ENCODE data around the gene WIPF2. TPM values are rescaled to one million over a fixed set of nuclear protein-coding genes. Genes with fewer than 3 reads are reported as not detected.

Gene WIPF2
- total and polyA plus RNA-seq, 2 experiments from 2014 or later = 9.2 TPM

DNA sequence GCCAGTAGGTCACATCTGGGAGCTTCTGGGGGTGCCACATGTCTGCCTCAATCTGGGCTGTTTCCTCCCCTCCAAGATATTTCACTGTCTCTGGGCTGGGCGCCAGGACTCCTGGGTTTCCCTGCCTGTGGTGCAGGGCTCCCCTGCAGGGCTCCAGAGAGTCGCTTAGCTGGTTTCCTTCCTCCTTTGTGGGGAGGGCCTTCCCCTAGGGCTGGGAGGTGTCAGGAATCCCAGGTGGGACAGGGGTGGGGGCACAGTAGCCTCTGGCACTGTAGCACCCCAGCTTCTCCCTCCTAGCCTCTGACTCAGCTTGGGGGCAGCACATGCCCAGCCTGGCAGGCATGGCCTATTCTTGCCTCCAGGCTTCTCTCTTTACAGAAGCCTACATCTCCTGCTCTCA is 92.5 kb downstream of the WIPF2 start:
- peaks cover 60% of the 10 kb centered on the region for H3K4me1 Mint-ChIP-seq
- no peak overlapping the region for H2AFZ ChIP-seq
- H3K4me2 ChIP-seq = no peak overlapping the region
- no peaks in the 10 kb centered on the region; the same call in 2 of the 3 replicates for H3K36me3 Mint-ChIP-seq (ENCODE audit: low read depth)
- TF ChIP-seq JUNB (IDR thresholded peaks at IDR 0.05; ENCODE audit: unreplicated experiment) = no peak
- TF ChIP-seq, protein P1, sequence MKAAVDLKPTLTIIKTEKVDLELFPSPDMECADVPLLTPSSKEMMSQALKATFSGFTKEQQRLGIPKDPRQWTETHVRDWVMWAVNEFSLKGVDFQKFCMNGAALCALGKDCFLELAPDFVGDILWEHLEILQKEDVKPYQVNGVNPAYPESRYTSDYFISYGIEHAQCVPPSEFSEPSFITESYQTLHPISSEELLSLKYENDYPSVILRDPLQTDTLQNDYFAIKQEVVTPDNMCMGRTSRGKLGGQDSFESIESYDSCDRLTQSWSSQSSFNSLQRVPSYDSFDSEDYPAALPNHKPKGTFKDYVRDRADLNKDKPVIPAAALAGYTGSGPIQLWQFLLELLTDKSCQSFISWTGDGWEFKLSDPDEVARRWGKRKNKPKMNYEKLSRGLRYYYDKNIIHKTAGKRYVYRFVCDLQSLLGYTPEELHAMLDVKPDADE (IDR thresholded peaks at IDR 0.05) = no peak
- TF ChIP-seq ZNF114 (CRISPR knock-in tag; IDR thresholded peaks at IDR 0.05) = no peak
- no peak for TF ChIP-seq ZNF331 (CRISPR knock-in tag; IDR thresholded peaks at IDR 0.05; ENCODE audit: low read depth)
- TF ChIP-seq STAT1 (IDR thresholded peaks at IDR 0.05; ENCODE audit: unreplicated experiment) = no peak
- TF ChIP-seq CREB1 (CRISPR knock-in tag; IDR thresholded peaks at IDR 0.05; ENCODE audit: low read depth) = no peak
- TF ChIP-seq, protein P2, sequence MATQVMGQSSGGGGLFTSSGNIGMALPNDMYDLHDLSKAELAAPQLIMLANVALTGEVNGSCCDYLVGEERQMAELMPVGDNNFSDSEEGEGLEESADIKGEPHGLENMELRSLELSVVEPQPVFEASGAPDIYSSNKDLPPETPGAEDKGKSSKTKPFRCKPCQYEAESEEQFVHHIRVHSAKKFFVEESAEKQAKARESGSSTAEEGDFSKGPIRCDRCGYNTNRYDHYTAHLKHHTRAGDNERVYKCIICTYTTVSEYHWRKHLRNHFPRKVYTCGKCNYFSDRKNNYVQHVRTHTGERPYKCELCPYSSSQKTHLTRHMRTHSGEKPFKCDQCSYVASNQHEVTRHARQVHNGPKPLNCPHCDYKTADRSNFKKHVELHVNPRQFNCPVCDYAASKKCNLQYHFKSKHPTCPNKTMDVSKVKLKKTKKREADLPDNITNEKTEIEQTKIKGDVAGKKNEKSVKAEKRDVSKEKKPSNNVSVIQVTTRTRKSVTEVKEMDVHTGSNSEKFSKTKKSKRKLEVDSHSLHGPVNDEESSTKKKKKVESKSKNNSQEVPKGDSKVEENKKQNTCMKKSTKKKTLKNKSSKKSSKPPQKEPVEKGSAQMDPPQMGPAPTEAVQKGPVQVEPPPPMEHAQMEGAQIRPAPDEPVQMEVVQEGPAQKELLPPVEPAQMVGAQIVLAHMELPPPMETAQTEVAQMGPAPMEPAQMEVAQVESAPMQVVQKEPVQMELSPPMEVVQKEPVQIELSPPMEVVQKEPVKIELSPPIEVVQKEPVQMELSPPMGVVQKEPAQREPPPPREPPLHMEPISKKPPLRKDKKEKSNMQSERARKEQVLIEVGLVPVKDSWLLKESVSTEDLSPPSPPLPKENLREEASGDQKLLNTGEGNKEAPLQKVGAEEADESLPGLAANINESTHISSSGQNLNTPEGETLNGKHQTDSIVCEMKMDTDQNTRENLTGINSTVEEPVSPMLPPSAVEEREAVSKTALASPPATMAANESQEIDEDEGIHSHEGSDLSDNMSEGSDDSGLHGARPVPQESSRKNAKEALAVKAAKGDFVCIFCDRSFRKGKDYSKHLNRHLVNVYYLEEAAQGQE (IDR thresholded peaks at IDR 0.05; ENCODE audit: unreplicated experiment) = no peak
- TF ChIP-seq NANOG (IDR thresholded peaks at IDR 0.05; ENCODE audit: borderline replicate concordance) = no peak
- no peak for TF ChIP-seq POLR2AphosphoS5 (IDR thresholded peaks at IDR 0.05; ENCODE audit: low read depth)
- TF ChIP-seq, protein P3, sequence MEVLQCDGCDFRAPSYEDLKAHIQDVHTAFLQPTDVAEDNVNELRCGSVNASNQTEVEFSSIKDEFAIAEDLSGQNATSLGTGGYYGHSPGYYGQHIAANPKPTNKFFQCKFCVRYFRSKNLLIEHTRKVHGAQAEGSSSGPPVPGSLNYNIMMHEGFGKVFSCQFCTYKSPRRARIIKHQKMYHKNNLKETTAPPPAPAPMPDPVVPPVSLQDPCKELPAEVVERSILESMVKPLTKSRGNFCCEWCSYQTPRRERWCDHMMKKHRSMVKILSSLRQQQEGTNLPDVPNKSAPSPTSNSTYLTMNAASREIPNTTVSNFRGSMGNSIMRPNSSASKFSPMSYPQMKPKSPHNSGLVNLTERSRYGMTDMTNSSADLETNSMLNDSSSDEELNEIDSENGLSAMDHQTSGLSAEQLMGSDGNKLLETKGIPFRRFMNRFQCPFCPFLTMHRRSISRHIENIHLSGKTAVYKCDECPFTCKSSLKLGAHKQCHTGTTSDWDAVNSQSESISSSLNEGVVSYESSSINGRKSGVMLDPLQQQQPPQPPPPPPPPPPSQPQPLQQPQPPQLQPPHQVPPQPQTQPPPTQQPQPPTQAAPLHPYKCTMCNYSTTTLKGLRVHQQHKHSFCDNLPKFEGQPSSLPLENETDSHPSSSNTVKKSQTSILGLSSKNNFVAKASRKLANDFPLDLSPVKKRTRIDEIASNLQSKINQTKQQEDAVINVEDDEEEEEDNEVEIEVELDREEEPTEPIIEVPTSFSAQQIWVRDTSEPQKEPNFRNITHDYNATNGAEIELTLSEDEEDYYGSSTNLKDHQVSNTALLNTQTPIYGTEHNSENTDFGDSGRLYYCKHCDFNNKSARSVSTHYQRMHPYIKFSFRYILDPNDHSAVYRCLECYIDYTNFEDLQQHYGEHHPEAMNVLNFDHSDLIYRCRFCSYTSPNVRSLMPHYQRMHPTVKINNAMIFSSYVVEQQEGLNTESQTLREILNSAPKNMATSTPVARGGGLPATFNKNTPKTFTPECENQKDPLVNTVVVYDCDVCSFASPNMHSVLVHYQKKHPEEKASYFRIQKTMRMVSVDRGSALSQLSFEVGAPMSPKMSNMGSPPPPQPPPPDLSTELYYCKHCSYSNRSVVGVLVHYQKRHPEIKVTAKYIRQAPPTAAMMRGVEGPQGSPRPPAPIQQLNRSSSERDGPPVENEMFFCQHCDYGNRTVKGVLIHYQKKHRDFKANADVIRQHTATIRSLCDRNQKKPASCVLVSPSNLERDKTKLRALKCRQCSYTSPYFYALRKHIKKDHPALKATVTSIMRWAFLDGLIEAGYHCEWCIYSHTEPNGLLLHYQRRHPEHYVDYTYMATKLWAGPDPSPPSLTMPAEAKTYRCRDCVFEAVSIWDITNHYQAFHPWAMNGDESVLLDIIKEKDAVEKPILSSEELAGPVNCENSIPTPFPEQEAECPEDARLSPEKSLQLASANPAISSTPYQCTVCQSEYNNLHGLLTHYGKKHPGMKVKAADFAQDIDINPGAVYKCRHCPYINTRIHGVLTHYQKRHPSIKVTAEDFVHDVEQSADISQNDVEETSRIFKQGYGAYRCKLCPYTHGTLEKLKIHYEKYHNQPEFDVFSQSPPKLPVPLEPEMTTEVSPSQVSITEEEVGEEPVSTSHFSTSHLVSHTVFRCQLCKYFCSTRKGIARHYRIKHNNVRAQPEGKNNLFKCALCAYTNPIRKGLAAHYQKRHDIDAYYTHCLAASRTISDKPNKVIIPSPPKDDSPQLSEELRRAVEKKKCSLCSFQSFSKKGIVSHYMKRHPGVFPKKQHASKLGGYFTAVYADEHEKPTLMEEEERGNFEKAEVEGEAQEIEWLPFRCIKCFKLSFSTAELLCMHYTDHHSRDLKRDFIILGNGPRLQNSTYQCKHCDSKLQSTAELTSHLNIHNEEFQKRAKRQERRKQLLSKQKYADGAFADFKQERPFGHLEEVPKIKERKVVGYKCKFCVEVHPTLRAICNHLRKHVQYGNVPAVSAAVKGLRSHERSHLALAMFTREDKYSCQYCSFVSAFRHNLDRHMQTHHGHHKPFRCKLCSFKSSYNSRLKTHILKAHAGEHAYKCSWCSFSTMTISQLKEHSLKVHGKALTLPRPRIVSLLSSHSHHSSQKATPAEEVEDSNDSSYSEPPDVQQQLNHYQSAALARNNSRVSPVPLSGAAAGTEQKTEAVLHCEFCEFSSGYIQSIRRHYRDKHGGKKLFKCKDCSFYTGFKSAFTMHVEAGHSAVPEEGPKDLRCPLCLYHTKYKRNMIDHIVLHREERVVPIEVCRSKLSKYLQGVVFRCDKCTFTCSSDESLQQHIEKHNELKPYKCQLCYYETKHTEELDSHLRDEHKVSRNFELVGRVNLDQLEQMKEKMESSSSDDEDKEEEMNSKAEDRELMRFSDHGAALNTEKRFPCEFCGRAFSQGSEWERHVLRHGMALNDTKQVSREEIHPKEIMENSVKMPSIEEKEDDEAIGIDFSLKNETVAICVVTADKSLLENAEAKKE (CRISPR knock-in tag; IDR thresholded peaks at IDR 0.05) = no peak
- TF ChIP-seq, protein P4, sequence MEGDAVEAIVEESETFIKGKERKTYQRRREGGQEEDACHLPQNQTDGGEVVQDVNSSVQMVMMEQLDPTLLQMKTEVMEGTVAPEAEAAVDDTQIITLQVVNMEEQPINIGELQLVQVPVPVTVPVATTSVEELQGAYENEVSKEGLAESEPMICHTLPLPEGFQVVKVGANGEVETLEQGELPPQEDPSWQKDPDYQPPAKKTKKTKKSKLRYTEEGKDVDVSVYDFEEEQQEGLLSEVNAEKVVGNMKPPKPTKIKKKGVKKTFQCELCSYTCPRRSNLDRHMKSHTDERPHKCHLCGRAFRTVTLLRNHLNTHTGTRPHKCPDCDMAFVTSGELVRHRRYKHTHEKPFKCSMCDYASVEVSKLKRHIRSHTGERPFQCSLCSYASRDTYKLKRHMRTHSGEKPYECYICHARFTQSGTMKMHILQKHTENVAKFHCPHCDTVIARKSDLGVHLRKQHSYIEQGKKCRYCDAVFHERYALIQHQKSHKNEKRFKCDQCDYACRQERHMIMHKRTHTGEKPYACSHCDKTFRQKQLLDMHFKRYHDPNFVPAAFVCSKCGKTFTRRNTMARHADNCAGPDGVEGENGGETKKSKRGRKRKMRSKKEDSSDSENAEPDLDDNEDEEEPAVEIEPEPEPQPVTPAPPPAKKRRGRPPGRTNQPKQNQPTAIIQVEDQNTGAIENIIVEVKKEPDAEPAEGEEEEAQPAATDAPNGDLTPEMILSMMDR (conservative IDR thresholded peaks at IDR 0.05; ENCODE audit: low read depth in 2 of 2) = no peak
- TF ChIP-seq EZH2 (IDR thresholded peaks at IDR 0.05; ENCODE audit: low read depth, unreplicated experiment) = no peak
- no peak for TF ChIP-seq EZH2phosphoT487 (IDR thresholded peaks at IDR 0.05; ENCODE audit: unreplicated experiment)
- peaks cover 25% of the 10 kb centered on the region for H3K27me3 ChIP-seq (ENCODE audit: insufficient read depth)
- H3K36me3 ChIP-seq (ENCODE audit: insufficient read depth) = no peaks in the 10 kb centered on the region
- peaks cover 21% of the 10 kb centered on the region for H3K27me3 Mint-ChIP-seq (ENCODE audit: insufficient read depth, low read depth, poor library complexity)
- DNase-seq (ENCODE audit: low spot score) (no peak), ATAC-seq (no peak)
- H3K4me1 ChIP-seq (ENCODE audit: insufficient read depth) = peaks cover 50% of the 10 kb centered on the region
- peaks cover 6% of the 10 kb centered on the region; the same call in 1 of the 2 replicates for H4K20me1 ChIP-seq (replicated peaks; ENCODE audit: insufficient read depth)
- no peak overlapping the region; the same call in 2 of the 3 replicates for H3K4me3 Mint-ChIP-seq
- peaks cover 20% of the 10 kb centered on the region for H3F3A ChIP-seq (replicated peaks; ENCODE audit: low read depth)
- H3K27ac ChIP-seq (ENCODE audit: low read depth) = no peak overlapping the region
- no peak overlapping the region for H3K27ac Mint-ChIP-seq
- no peaks in the 10 kb centered on the region for H3K9me2 ChIP-seq (ENCODE audit: insufficient read depth)
- H3K9me3 Mint-ChIP-seq = no peaks in the 10 kb centered on the region
- H3K4me3 ChIP-seq = no peak overlapping the region
- no peaks in the 10 kb centered on the region for H3K79me2 ChIP-seq (replicated peaks; ENCODE audit: insufficient read depth)
